ENCODE results near the gene TRA2A. TPM values are rescaled to one million over a fixed set of nuclear protein-coding genes. Genes with fewer than 3 reads are reported as not detected.

The TRA2A gene
- total RNA-seq, 1 donor from 2014 or later = 25.6 TPM

DNA sequence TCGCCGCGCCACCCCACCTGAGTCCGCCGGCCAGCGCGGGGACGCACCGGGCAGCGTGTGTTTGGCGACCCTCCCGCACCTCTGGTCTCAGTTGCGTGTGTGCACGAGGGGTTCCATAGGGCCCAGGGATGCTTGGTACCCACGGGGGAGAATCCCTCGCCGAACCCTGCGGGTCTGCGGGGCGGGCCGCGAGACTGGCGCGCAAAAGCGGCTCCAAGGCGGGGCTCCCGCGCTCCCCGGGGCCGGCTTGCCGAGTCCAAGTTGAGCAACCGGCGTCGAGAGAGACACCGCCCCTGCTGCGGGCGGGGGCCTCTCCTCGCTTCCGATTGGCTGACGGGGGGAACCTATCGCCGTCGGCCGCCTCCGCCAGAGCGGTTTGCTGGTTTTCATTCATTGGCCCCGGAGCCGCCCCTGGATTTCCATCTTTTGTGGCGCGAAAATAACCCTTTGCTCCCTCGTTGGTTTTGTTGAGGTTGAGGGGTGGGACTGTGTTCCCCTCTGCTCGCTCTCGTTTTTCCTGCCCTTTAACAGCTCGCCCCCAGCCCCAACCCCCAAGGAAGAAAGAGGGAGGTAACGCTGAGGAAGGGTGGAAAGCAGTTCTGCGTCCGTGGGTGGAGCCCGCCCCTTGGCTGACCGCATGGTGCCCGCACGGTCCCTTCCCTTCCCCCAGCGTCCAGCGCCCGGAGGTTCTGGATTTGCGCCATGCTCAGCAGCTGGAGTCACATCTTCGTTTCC is 57.5 kb downstream of the TRA2A start:
- H3K4me3 ChIP-seq = peak overlapping the region; percentile 53
- peak; percentile 60 for DNase-seq
- peaks cover 37% of the 10 kb centered on the region for H3K4me1 ChIP-seq
- H3K27ac ChIP-seq (replicated peaks) = no peak overlapping the region
- H3K27me3 ChIP-seq (ENCODE audit: low read depth) = peaks cover 100% of the 10 kb centered on the region
- no peak for TF ChIP-seq CTCF (IDR thresholded peaks at IDR 0.05; ENCODE audit: borderline replicate concordance)
- intact Hi-C loops (cut with micrococcal nuclease) = no loop called here
- H3K36me3 ChIP-seq = no peaks in the 10 kb centered on the region
- no peaks in the 10 kb centered on the region for H3K9me3 ChIP-seq (replicated peaks)

DNA sequence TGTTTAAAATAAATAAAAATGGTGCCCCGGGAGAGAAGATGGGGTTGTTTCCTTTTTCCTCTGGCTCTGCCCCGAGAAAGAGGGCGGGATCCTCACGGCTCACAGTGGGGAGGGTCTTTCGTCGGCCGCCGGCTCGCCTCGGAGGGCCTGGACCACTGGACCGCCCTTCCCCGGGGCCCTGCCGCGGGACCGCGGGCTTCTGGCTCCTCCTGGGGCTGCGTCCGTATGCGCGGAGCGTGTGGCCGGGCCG is 58.0 kb downstream of the TRA2A start:
- Histone ChIP-seq H3K9me3 (replicated peaks) (no peaks in the 10 kb centered on the region), H3K36me3 (no peaks in the 10 kb centered on the region), H3K4me3 (peak overlapping the region; percentile 53), H3K4me1 (peaks cover 42% of the 10 kb centered on the region), H3K27me3 (ENCODE audit: low read depth) (peaks cover 100% of the 10 kb centered on the region), H3K27ac (replicated peaks) (no peak overlapping the region)
- no peak for DNase-seq
- no peak for TF ChIP-seq CTCF (IDR thresholded peaks at IDR 0.05; ENCODE audit: borderline replicate concordance)
- intact Hi-C loops (cut with micrococcal nuclease) = no loop called here

GRCh38 chr7:23472956-23473843 is 58.6 kb downstream of the TRA2A start:
- peaks cover 47% of the 10 kb centered on the region for H3K4me1 ChIP-seq
- no peaks in the 10 kb centered on the region for H3K36me3 ChIP-seq
- H3K27me3 ChIP-seq (ENCODE audit: low read depth) = peaks cover 100% of the 10 kb centered on the region
- no peak for DNase-seq
- intact Hi-C loops (cut with micrococcal nuclease) = no loop called here
- peak overlapping the region; percentile 53 for H3K4me3 ChIP-seq
- H3K27ac ChIP-seq (replicated peaks) = no peak overlapping the region
- no peaks in the 10 kb centered on the region for H3K9me3 ChIP-seq (replicated peaks)
- no peak for TF ChIP-seq CTCF (IDR thresholded peaks at IDR 0.05; ENCODE audit: borderline replicate concordance)

- intact Hi-C loops (cut with micrococcal nuclease) = no loop called here
- peaks cover 54% of the 10 kb centered on the region for H3K4me1 ChIP-seq
- DNase-seq = no peak
- H3K27me3 ChIP-seq (ENCODE audit: low read depth) = peaks cover 100% of the 10 kb centered on the region
- H3K27ac ChIP-seq (replicated peaks) = no peak overlapping the region
- no peaks in the 10 kb centered on the region for H3K36me3 ChIP-seq
- TF ChIP-seq CTCF (IDR thresholded peaks at IDR 0.05; ENCODE audit: borderline replicate concordance) = no peak
- no peak overlapping the region for H3K4me3 ChIP-seq
- H3K9me3 ChIP-seq (replicated peaks) = no peaks in the 10 kb centered on the region
Observed at GRCh38 chr7:23472556-23472955, 59.2 kb downstream of the TRA2A start.

GRCh38 chr7:23472046-23472445 is 59.7 kb downstream of the TRA2A start:
- Histone ChIP-seq H3K27ac (replicated peaks) (no peak overlapping the region), H3K27me3 (ENCODE audit: low read depth) (peaks cover 100% of the 10 kb centered on the region), H3K36me3 (no peaks in the 10 kb centered on the region), H3K4me1 (peaks cover 56% of the 10 kb centered on the region), H3K4me3 (no peak overlapping the region), H3K9me3 (replicated peaks) (no peaks in the 10 kb centered on the region)
- DNase-seq = no peak
- TF ChIP-seq CTCF (IDR thresholded peaks at IDR 0.05; ENCODE audit: borderline replicate concordance) = no peak
- intact Hi-C loops (cut with micrococcal nuclease) = no loop called here

Data from left ventricle myocardium inferior (tissue), 1 donor.